Memory B cell (primary cell): Measurements from ENCODE around the gene BCL6.

Source experiments
- ATAC-seq: fragments of 150-1000 bp; cut with Tn5 transposase; 2 replicates; pipeline ENCODE4 v1.10.0; 2021; ENCODE audit warnings: low read depth, mild to moderate bottlenecking, moderate library complexity
- DNase-seq, 2 donors: peaks; one replicate each; pipeline ENCODE4 v3.0.0; 2022; ENCODE audit warnings: low spot score in 2 of 2
- H3K27ac Mint-ChIP-seq: one replicate; pipeline ENCODE4 v1.8.0; 2022; ENCODE audit warnings: mild to moderate bottlenecking, moderate library complexity, mixed read lengths
- H3K27me3 Mint-ChIP-seq: one replicate; pipeline ENCODE4 v1.8.0; 2022; ENCODE audit warnings: mixed read lengths
- H3K36me3 Mint-ChIP-seq: one replicate; pipeline ENCODE4 v1.8.0; 2022; ENCODE audit warnings: mild to moderate bottlenecking, mixed read lengths
- H3K4me1 Mint-ChIP-seq: one replicate; pipeline ENCODE4 v1.8.0; 2022; ENCODE audit warnings: mixed read lengths
- H3K4me3 Mint-ChIP-seq: one replicate; pipeline ENCODE4 v1.8.0; 2022; ENCODE audit warnings: mild to moderate bottlenecking, moderate library complexity, mixed read lengths
- H3K9me3 Mint-ChIP-seq: one replicate; pipeline ENCODE4 v1.8.0; 2022; ENCODE audit warnings: mixed read lengths

The BCL6 gene

DNA sequence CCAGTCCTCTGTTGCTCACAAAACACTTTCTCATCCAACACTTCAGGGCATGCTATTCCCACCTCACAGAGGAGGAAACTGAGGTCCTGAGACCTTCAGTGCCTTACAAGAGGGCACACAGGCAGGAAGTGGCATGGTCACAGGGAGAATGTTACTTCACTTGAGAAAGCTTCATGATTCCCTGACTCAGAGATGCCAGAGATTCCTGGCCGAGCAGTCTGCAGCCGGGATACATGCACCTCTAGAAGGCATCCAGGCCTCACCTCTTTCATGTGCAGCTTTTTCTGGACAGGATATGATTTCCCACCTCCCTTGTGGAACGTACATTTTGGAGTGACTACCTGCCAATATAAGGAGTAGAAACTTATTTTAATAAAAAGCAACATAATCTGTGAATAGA lies 72.3 kb downstream of the BCL6 start:
- peaks cover 3% of the 10 kb centered on the region for H3K4me1 Mint-ChIP-seq
- no peaks in the 10 kb centered on the region for H3K9me3 Mint-ChIP-seq
- no peak overlapping the region for H3K27ac Mint-ChIP-seq
- no peak for ATAC-seq
- H3K36me3 Mint-ChIP-seq = no peaks in the 10 kb centered on the region
- no peak overlapping the region for H3K4me3 Mint-ChIP-seq
- peaks cover 28% of the 10 kb centered on the region for H3K27me3 Mint-ChIP-seq
- DNase-seq = no peak
